ENCODE measurements around the gene RPL21.

The RPL21 gene

DNA sequence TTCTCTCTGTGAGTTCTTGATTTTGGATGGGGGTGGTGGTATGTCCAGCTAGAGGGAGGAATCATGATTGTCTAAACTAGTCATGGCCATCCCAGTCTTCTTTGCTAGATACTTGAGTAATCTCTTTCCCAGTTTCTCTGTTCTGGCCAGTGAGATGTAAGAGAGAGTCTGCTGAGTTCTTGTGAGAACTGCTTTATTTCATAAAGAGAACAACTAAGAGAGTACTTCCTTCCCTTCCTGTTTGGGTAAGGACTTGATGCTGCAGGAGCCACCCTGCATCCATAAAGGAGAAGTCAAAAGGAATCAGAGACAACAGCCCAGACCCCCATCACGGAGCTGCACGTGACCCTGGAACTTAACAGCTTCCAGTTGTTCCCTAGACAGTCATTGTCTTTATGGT lies 16.2 kb downstream of the RPL21 start:
- H3K27ac ChIP-seq = no peak overlapping the region
- no peak for TF ChIP-seq ZFX (IDR thresholded peaks at IDR 0.05; ENCODE audit: borderline replicate concordance)
- TF ChIP-seq, protein P1, sequence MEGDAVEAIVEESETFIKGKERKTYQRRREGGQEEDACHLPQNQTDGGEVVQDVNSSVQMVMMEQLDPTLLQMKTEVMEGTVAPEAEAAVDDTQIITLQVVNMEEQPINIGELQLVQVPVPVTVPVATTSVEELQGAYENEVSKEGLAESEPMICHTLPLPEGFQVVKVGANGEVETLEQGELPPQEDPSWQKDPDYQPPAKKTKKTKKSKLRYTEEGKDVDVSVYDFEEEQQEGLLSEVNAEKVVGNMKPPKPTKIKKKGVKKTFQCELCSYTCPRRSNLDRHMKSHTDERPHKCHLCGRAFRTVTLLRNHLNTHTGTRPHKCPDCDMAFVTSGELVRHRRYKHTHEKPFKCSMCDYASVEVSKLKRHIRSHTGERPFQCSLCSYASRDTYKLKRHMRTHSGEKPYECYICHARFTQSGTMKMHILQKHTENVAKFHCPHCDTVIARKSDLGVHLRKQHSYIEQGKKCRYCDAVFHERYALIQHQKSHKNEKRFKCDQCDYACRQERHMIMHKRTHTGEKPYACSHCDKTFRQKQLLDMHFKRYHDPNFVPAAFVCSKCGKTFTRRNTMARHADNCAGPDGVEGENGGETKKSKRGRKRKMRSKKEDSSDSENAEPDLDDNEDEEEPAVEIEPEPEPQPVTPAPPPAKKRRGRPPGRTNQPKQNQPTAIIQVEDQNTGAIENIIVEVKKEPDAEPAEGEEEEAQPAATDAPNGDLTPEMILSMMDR (IDR thresholded peaks at IDR 0.05) = no peak

DNA sequence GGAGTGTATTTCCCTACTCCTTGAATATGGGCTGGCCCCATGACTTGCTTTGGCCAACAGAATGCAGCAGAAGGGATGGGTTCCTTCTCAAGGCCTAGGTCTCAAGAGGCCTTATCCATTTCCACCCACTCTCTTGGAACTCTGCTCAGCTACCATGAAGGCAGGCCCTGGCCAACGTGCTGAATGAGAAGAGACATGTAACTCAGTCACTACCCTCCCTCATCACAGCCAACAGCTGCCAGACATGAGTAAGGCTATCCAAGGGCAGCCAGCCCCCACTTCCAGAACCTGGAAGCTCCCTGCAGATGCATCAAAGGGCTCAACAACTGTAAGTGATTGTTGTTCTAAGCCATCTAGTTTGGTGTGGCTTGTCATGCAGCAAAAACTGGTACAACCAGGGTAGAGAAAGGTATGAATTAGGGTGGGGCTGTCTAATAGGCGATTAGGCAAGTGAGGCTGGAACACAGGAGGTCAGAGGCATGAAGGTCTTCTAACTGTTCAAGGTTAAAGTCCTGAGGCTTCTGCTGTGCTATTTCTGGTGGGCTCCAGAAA lies 17.8 kb downstream of the RPL21 start:
- no peak overlapping the region for H3K27ac ChIP-seq
- TF ChIP-seq ZFX (IDR thresholded peaks at IDR 0.05; ENCODE audit: borderline replicate concordance) = no peak
- TF ChIP-seq, protein P1 (IDR thresholded peaks at IDR 0.05) = no peak

DNA sequence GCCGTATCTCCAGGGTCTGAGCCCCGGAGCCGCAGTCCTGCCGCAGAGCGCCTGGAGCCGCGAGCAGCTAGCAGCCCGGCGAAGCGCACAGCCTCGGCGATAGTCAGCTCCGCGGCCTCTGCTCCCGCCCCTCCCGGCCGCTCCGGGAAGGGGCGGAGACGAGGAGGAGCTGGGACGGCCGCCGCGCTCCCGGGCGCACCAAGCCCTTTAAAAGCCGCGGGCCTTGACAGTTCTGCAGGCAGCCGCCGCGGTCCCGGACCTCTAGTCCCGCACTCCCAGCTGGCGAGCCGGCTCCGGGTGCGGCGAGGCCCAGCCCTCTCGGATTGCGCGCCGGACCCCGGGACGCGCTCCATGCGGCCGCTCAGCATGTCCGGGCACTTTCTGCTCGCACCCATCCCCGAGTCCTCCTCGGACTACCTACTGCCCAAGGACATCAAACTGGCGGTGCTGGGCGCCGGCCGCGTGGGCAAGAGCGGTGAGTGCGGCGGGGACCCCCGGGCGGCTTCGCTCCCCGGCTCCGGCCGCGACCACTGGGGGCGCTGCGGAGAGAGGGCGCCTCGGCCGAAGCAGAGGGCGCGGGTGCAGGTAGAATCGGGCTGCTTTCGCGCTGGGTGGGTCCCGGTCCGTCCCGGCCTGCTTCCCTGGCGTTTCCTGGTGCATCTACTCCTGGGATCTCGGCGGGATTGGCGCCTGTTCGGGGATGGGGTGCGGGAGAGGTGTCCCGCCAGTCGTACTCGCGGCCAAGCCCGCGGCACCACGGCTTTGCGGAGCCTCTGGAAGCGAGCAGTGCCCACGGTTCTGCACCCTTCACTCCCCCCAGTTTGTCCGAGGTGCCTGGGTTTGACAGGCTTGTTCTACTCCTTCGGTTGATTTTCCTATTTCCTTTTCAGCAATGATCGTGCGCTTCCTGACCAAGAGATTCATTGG lies 19.5 kb downstream of the RPL21 start, which contains the start of gene RASL11A:
Gene RASL11A (plus strand): TSS at position 237 of the 927 bp plus-strand sequence. CDS start 115 bp downstream, at position 352.
- TF ChIP-seq, protein P1 (IDR thresholded peaks at IDR 0.05) = peak; percentile 96
- TF ChIP-seq ZFX (IDR thresholded peaks at IDR 0.05; ENCODE audit: borderline replicate concordance) = no peak
- H3K27ac ChIP-seq = peak within 1 kb of the TSS; percentile 63

DNA sequence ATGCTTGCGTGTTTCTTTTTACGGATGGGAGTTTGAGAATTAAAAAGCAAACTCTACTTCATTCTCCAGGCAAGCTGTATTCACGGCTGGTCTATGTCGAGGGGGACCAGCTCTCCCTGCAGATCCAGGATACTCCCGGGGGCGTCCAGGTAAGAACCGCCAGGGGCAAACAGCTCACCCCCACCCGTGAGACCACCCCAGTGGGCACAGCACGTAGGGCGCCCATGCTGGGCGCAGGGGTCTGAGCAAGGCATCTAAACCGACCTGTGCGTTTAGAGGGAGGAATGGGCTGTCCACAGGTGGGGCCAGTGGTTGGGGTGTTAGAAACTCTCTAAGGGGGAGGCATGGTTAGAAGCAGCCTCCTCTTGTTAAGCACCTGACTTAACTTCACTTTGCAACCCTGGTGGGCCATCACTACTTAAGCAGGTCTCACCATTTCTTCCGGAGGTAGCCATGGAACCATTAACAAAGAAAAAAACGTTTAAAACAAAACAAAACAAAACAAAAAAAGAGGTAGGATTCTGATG lies 20.3 kb downstream of the RPL21 start:
- TF ChIP-seq ZFX (IDR thresholded peaks at IDR 0.05; ENCODE audit: borderline replicate concordance) = no peak
- peak overlapping the region; percentile 63; the same call in 1 of the 2 replicates for H3K27ac ChIP-seq

DNA sequence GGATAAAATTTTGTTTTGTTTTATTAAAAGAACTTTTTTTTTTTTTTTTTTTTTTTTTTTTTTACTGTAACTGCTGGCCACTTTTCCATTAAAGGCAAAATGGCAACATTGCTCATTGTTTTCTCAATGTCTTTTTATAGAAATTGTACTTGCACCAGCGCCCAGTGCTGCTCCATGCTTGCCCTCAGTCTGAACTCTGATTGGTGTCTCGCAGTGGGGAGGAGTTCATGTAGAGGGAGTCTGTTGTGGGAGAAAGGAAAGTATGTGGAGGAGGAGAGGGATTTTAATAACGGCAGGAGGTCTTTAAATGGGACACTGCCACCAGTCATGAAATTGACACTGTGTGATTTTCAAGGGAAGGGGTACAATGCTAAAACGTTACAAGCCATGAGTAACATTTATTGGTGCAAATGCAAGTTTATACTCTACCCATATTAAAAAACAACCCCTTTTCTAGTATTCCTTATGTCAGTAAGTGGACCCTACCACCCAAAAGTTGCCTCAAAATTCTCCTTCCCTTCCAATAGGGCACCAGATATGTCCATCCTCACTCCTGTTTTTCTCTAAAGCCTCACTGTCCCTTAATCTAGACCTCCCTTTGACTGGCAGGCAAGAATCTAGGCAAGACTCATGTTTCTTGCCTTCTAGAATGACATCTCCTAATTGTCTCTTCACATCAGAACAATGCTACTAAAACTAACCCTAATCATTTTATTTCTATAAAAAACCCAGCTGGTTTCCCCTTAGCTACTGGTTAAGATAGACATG lies 22.5 kb downstream of the RPL21 start:
- H3K27ac ChIP-seq = no peak overlapping the region
- TF ChIP-seq, protein P1 (IDR thresholded peaks at IDR 0.05) = no peak
- TF ChIP-seq ZFX (IDR thresholded peaks at IDR 0.05; ENCODE audit: borderline replicate concordance) = no peak

DNA sequence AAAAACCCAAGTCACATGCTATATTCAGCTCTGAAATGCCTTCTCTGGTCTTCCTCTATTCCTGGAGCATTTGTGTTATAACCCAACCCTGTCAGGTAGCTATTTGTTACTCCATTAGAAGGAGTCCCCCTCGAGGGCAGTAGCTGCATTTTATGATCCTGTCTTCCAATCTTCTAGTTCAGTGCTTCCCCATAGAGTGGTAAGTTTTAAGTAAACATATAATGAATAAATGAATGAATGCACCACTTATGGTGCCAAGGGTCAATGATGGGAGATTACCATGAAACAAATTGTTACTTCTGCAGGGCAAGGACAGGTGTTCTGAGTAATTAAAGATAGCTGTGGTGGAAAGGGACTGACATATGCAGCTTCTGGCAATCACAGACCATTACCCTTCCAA lies 23.3 kb downstream of the RPL21 start:
- no peak overlapping the region for H3K27ac ChIP-seq
- no peak for TF ChIP-seq ZFX (IDR thresholded peaks at IDR 0.05; ENCODE audit: borderline replicate concordance)

DNA sequence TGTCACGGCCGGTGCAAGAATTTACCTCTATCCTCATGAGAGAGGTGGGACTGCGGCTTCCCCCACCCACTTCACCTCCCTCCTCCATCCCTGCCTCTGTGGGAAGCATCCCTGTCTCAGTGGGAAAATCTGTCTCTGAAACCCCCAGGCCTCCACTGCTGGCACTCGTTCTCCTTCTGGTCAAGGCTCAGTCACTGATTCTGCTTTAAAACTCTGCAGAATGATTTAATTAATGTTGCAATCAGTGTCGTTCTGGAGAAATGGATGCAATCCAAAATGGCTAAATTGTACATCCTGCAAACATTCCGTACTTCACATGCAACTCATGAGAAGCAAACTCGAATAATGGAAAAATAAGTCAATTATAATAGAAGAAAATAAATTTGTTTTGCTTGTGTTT lies 24.8 kb downstream of the RPL21 start:
- H3K27ac ChIP-seq = no peak overlapping the region
- TF ChIP-seq, protein P1 (IDR thresholded peaks at IDR 0.05) = no peak
- no peak for TF ChIP-seq ZFX (IDR thresholded peaks at IDR 0.05; ENCODE audit: borderline replicate concordance)
